Islet precursor cell (in vitro differentiated cells): ENCODE results near the gene MED7.

ENCODE experiments used
- DNase-seq: peaks from one replicate; pipeline ENCODE4 v3.0.0-alpha.2; 2018

The MED7 gene

DNA sequence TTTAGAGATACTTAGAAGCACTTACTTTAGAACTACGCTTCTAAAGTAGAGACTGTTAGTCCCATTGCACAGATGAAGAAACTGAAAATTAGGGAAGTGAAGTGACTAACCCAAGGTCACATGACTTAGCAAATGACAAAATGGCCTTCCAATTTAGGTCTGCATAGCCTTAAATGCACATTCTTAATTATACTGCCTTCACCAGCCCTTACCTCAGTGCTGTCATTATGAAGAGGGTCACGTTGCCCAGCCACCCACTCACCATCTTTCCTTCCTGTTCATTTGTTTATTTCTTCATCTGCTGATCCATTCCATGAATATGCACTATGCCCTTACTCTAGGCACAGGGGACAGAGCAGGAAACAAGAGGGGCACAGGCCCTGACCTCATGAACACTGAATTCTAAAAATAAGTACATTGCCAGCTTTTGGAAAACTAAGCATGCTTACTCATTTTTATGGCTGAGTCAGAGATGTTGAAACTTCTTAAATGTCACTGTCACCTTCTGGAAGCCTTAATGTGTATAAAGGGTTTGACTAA is 42.5 kb downstream of the MED7 start:
- DNase-seq: no peak

DNA sequence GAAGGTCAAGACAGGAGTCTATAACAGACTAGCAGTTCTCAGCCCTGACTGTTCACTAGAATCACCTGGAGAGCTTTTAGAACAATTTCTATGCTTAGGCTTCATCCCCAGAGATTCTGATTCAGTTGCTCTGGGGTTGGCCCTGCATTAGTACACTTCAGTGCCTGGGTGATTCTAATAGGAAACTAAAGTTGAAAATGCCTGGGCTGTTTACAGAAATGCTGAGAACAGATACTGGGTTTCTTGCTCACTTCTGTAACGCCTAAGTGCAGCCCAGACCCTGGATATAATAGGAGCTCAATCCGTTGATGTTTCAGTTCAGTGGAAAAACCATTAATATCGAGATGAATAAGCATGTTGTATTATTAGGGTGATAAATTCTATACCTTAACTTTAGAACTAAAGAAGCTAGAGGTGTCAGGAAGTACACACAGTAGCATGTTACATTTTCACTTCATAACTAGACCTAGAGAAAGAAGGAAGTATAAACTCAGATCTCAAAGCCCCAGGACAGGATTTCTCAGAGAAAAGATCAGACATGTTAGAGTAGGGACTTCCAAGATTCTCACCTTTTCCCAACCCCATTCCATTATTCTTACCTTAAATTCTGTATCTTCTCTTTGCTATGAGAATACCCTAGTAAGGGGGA is 54.2 kb downstream of the MED7 start:
- no peak for DNase-seq
